CD8-positive, alpha-beta memory T cell (primary cell): Measurements from ENCODE around the gene LSM4. TPM values are rescaled to one million over a fixed set of nuclear protein-coding genes. Genes with fewer than 3 reads are reported as not detected.
A peak's percentile ranks its signal among the peaks of the same experiment; 100 is the strongest.
"Not testable (repeated sequence)": the region's sequence is repeated elsewhere in the genome, so short reads cannot be mapped to it uniquely, and the experiment has no call there.

Experiments used
- CTCF ChIA-PET: fragments of 350-600 bp; sonication (Branson Sonifier 250); formaldehyde crosslinking; loops from one replicate; lab custom pipeline; 2021; ENCODE audit warnings: antibody characterized with exemption; lab: Charles Lee
- POLR2A ChIA-PET: fragments of 350-600 bp; sonication (Branson Sonifier 250); formaldehyde crosslinking; loops from one replicate; lab custom pipeline; 2021; ENCODE audit warnings: antibody characterized with exemption; lab: Charles Lee
- DNase-seq, 5 donors: peaks; one replicate each; pipeline versions ENCODE4 v3.0.0 to v3.0.0-alpha.2; 2020 to 2022; ENCODE audit warnings: mixed read lengths in 1 of 5
- H3K27ac ChIP-seq: one replicate; pipeline ENCODE4 v1.7.0; 2013; ENCODE audit warnings: low read depth, mild to moderate bottlenecking, low read length, moderate library complexity
- H3K27me3 ChIP-seq: 2 replicates; pipeline ENCODE4 v1.7.0; 2013; ENCODE audit warnings: low read length, mild to moderate bottlenecking; ENCODE audit not compliant: insufficient read depth, poor library complexity, severe bottlenecking
- H3K36me3 ChIP-seq: 2 replicates; pipeline ENCODE4 v1.7.0; 2013; ENCODE audit warnings: mild to moderate bottlenecking, low read length, moderate library complexity; ENCODE audit not compliant: insufficient read depth
- H3K4me1 ChIP-seq: 2 replicates; pipeline ENCODE4 v1.7.0; 2013; ENCODE audit warnings: mild to moderate bottlenecking, low read length, moderate library complexity; ENCODE audit not compliant: insufficient read depth
- H3K4me3 ChIP-seq: 2 replicates; pipeline ENCODE4 v1.7.0; 2013; ENCODE audit warnings: mild to moderate bottlenecking, low read length
- H3K9me3 ChIP-seq: 2 replicates; pipeline ENCODE4 v1.7.0; 2013; ENCODE audit warnings: mild to moderate bottlenecking, low read length
- H3K27ac Mint-ChIP-seq, 8 donors: one replicate each; pipeline ENCODE4 v1.8.0; 2020 to 2021; ENCODE audit warnings: mixed read lengths in 8 of 8, mild to moderate bottlenecking in 6 of 8, inconsistent platforms in 3 of 8, moderate library complexity in 3 of 8
- H3K27me3 Mint-ChIP-seq, 2 donors: one replicate each; pipeline ENCODE4 v1.8.0; 2020 to 2021; ENCODE audit warnings: mixed read lengths in 2 of 2, mild to moderate bottlenecking in 1 of 2, moderate library complexity in 1 of 2
- H3K36me3 Mint-ChIP-seq, 3 donors: one replicate each; pipeline ENCODE4 v1.8.0; 2020 to 2021; ENCODE audit warnings: mixed read lengths in 3 of 3, inconsistent platforms in 1 of 3, mild to moderate bottlenecking in 1 of 3
- H3K4me1 Mint-ChIP-seq, 3 donors: one replicate each; pipeline ENCODE4 v1.8.0; 2020 to 2021; ENCODE audit warnings: mixed read lengths in 3 of 3, inconsistent platforms in 1 of 3, mild to moderate bottlenecking in 1 of 3
- H3K4me3 Mint-ChIP-seq, 7 donors: one replicate each; pipeline ENCODE4 v1.8.0; 2020 to 2021; ENCODE audit warnings: mixed read lengths in 7 of 7, mild to moderate bottlenecking in 6 of 7, moderate library complexity in 4 of 7, inconsistent platforms in 2 of 7
- H3K9me3 Mint-ChIP-seq, 5 donors: one replicate each; pipeline ENCODE4 v1.8.0; 2020 to 2022; ENCODE audit warnings: mixed read lengths in 5 of 5, mild to moderate bottlenecking in 3 of 5, moderate library complexity in 2 of 5, inconsistent platforms in 1 of 5
- polyA plus RNA-seq: library from polyadenylated mRNA; unstranded; fragments of 300-500 nt; fragmentation: Illumina TruSeq; gene quantifications from one replicate; pipeline ENCODE4 v1.2.3, GENCODE V29; 2021
- total RNA-seq, 2 experiments: library from RNA; stranded (reverse); gene quantifications; one replicate each; pipeline ENCODE4 v1.2.3, GENCODE V29; 2021

The LSM4 gene
- total and polyA plus RNA-seq, 3 experiments from 2014 or later: 154 to 373 (median 351) TPM

DNA sequence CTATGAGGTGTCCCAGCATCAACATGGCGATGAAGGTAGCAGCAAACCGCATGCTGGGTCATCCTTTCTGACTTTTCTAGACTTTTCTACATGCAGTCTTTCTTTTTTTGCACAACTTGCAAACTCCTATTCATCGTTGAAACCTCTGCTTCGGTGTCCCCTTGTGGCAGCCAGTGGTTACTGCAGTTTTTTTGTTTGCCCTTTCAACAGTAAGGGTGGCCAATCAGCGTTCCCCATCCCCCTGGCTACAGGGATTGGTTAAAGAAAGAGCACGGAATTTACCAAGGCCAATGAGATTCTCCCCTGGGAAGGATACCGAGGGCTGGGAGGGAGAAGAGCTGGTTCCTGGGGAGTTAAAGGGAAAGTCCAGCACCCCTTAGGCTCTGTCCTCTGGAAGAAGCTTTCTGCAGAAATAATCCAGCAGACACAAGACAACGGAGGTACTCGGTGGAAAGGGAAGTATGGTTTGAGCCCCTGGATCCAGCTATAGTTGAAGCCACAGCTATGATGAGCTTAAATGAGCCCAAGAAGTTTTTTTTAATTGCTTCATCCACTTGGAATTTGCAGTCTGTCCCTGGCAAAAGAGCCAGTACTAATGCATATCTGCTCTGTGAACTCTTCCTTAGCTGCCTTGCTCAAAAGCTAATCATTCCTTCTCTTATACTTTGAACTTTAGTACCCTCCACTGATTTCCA lies 5.6 kb upstream of the LSM4 start:
- CTCF ChIA-PET: interaction anchor here (0.8 to 18.4 kb wide), 22 partner anchors 8 to 218 kb away, joined by 3 to 436 read pairs (median 4); partner anchors contain the start of genes IQCN, JUND, RAB3A and SSBP4
- POLR2A ChIA-PET: interaction anchor here (0.6 to 7.4 kb wide), 6 partner anchors 20 to 381 kb away, joined by 3 to 118 read pairs (median 6); partner anchors contain the start of gene JUND
- peak; percentile 73 to 92 (median 86) for DNase-seq
- peak overlapping the region in 7 of 8 donors; percentile 6 to 61 (median 42) for H3K27ac Mint-ChIP-seq
- no peaks in the 10 kb centered on the region for H3K27me3 ChIP-seq
- H3K9me3 ChIP-seq: no peaks in the 10 kb centered on the region
- peak overlapping the region; percentile 50 for H3K4me3 ChIP-seq
- H3K27ac ChIP-seq: peak overlapping the region; percentile 1
- H3K27me3 Mint-ChIP-seq: peaks cover 0 to 3% of the 10 kb centered on the region in 2 donors
- H3K4me1 ChIP-seq: peaks cover 16% of the 10 kb centered on the region
- peak overlapping the region; percentile 60 to 79 (median 69) for H3K4me3 Mint-ChIP-seq
- no peaks in the 10 kb centered on the region for H3K36me3 Mint-ChIP-seq
- H3K4me1 Mint-ChIP-seq: peaks cover 15 to 19% (median 16%) of the 10 kb centered on the region in 3 donors
- H3K9me3 Mint-ChIP-seq: no peaks in the 10 kb centered on the region
- no peaks in the 10 kb centered on the region for H3K36me3 ChIP-seq

DNA sequence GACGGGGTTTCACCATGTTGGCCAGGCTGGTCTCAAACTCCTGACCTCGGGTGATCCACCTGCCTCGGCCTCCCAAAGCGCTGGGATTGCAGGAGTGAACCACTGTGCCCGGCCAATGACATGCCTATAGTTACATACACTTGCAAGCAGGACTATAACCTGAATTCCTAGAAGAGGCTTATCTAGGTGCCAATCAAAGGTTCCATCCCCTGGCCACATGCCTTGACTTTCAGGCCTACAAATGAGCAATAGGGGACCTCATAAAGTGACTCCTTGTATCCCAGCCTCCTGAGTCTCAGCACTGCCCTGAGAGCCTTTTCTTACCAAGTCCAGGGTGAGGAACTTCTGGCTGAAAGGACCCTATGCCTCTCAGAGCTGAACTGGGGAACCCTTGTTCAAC lies 3.9 kb upstream of the LSM4 start:
- DNase-seq: no peak
- no peak overlapping the region for H3K4me3 ChIP-seq
- ChIA-PET CTCF (interaction anchor here (1.0 to 18.4 kb wide), 4 partner anchors 51 to 135 kb away, joined by 3 to 436 read pairs (median 10); partner anchors contain the start of genes IQCN and JUND), POLR2A (interaction anchor here (7.4 kb wide), 1 partner anchor 47 kb away, joined by 118 read pairs; the partner anchor contains the start of gene JUND)
- H3K4me1 Mint-ChIP-seq: peaks cover 28 to 34% (median 29%) of the 10 kb centered on the region in 3 donors
- no peaks in the 10 kb centered on the region for H3K36me3 ChIP-seq
- peak overlapping the region in 1 of 8 donors; percentile 9 for H3K27ac Mint-ChIP-seq
- H3K36me3 Mint-ChIP-seq: no peaks in the 10 kb centered on the region
- H3K27me3 Mint-ChIP-seq: peaks cover 0 to 3% of the 10 kb centered on the region in 2 donors
- H3K9me3 Mint-ChIP-seq: no peaks in the 10 kb centered on the region
- H3K27ac ChIP-seq: no peak overlapping the region
- H3K9me3 ChIP-seq: no peaks in the 10 kb centered on the region
- peaks cover 28% of the 10 kb centered on the region for H3K4me1 ChIP-seq
- no peaks in the 10 kb centered on the region for H3K27me3 ChIP-seq
- no peak overlapping the region for H3K4me3 Mint-ChIP-seq

DNA sequence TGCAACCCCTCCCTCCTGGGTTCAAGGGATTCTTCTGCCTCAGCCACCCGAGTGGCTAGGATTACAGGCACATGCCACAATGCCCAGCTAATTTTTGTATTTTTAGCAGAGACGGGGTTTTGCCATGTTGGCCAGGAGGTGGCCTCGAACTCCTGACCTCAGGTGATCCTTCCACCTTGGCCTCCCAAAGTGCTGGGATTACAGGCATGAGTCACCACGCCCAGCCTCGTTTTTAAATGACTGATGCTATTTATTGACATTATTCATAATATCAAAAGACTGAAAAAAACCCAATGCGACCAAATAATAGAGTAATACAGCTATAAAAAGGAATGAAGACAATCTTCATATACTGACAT lies 1.5 kb upstream of the LSM4 start:
- peaks cover 52% of the 10 kb centered on the region for H3K4me1 ChIP-seq
- Mint-ChIP-seq H3K27ac (peak overlapping the region in 5 of 8 donors; percentile 57 to 98 (median 97)), H3K4me1 (peaks cover 42 to 56% (median 52%) of the 10 kb centered on the region in 3 donors), H3K4me3 (peak overlapping the region in 1 of 7 donors; percentile 88)
- ChIA-PET CTCF (interaction anchor here (2.0 to 18.4 kb wide), 2 partner anchors 8 to 48 kb away, joined by 9 to 436 read pairs; partner anchors contain the start of genes IQCN and JUND), POLR2A (interaction anchor here (0.7 to 7.4 kb wide), 2 partner anchors 45 to 122 kb away, joined by 3 to 118 read pairs; partner anchors contain the start of gene JUND)
- H3K9me3 Mint-ChIP-seq, H3K9me3 ChIP-seq, H3K27me3 ChIP-seq, H3K36me3 ChIP-seq, H3K27me3 Mint-ChIP-seq, H3K36me3 Mint-ChIP-seq, DNase-seq, H3K27ac ChIP-seq, H3K4me3 ChIP-seq: not testable (repeated sequence)

DNA sequence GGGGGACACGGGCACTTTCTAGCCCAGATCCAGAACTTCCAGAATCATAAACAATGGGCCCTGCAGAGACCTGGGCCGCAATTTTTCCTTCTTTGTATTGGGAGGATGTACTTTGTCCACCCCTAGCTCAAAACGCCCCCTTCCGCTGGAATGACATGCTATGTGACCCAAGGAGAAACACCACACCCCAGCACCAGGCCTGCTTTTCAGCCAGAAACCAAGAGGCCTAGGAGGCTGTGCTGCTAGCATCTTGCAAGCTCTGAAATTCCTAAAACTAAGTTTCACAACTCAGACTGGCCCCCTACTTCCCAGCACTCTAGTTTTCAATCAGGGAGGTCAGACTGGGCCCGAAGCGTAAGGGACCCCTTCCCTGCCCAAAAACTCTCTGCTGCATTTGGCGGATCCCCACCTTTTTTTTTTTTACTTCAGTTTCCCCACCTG lies 538 bp downstream of the LSM4 start:
- Histone ChIP-seq H3K4me1 (peaks cover 60% of the 10 kb centered on the region), H3K9me3 (no peaks in the 10 kb centered on the region), H3K4me3 (peak overlapping the region; percentile 88), H3K27ac (peak overlapping the region; percentile 91), H3K36me3 (no peaks in the 10 kb centered on the region), H3K27me3 (no peaks in the 10 kb centered on the region)
- Mint-ChIP-seq H3K4me3 (peak overlapping the region; percentile 78 to 91 (median 83)), H3K4me1 (peaks cover 50 to 64% (median 59%) of the 10 kb centered on the region in 3 donors), H3K27ac (peak overlapping the region; percentile 85 to 98 (median 95)), H3K27me3 (no peaks in the 10 kb centered on the region), H3K9me3 (no peaks in the 10 kb centered on the region), H3K36me3 (no peaks in the 10 kb centered on the region)
- ChIA-PET CTCF (interaction anchor here (0.6 to 13.4 kb wide), 14 partner anchors 12 to 192 kb away, joined by 3 to 299 read pairs (median 4); partner anchors contain the start of genes IQCN and JUND), POLR2A (interaction anchor here (0.7 to 3.7 kb wide), 7 partner anchors 9 to 89 kb away, joined by 3 to 240 read pairs (median 6); partner anchors contain the start of gene JUND)
- peak in 1 of 5 donors; percentile 27 for DNase-seq

DNA sequence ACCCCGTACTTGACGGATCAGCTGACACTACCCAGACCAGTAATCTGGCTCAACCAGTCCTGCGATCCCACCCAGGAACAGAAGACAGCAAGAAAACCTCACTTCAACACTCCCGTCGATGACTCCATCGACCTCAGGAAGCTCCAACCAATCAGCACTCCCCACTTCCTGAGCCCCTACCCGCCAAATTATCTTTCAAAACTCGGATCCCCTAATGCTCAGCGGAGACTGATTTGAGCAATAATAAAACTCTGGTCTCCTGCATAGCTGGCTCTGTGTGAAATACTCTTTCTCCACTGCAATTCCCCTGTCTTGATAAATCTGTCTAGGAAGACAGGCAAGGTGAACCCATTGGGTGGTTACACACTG lies 1.2 kb downstream of the LSM4 start:
- Histone ChIP-seq H3K9me3 (no peaks in the 10 kb centered on the region), H3K4me1 (peaks cover 60% of the 10 kb centered on the region), H3K4me3 (peak overlapping the region; percentile 88), H3K27me3 (no peaks in the 10 kb centered on the region), H3K36me3 (no peaks in the 10 kb centered on the region), H3K27ac (peak overlapping the region; percentile 91)
- Mint-ChIP-seq H3K9me3 (no peaks in the 10 kb centered on the region), H3K4me3 (peak overlapping the region; percentile 78 to 91 (median 83)), H3K36me3 (no peaks in the 10 kb centered on the region), H3K4me1 (peaks cover 50 to 64% (median 59%) of the 10 kb centered on the region in 3 donors), H3K27ac (peak overlapping the region; percentile 85 to 98 (median 95)), H3K27me3 (no peaks in the 10 kb centered on the region)
- DNase-seq: peak in 1 of 5 donors; percentile 30
- CTCF ChIA-PET: interaction anchor here (1.4 to 13.4 kb wide), 9 partner anchors 11 to 69 kb away, joined by 3 to 299 read pairs (median 5); partner anchors contain the start of genes IQCN and JUND
- POLR2A ChIA-PET: interaction anchor here (1.0 to 3.7 kb wide), 6 partner anchors 9 to 42 kb away, joined by 4 to 240 read pairs (median 18); partner anchors contain the start of gene JUND

DNA sequence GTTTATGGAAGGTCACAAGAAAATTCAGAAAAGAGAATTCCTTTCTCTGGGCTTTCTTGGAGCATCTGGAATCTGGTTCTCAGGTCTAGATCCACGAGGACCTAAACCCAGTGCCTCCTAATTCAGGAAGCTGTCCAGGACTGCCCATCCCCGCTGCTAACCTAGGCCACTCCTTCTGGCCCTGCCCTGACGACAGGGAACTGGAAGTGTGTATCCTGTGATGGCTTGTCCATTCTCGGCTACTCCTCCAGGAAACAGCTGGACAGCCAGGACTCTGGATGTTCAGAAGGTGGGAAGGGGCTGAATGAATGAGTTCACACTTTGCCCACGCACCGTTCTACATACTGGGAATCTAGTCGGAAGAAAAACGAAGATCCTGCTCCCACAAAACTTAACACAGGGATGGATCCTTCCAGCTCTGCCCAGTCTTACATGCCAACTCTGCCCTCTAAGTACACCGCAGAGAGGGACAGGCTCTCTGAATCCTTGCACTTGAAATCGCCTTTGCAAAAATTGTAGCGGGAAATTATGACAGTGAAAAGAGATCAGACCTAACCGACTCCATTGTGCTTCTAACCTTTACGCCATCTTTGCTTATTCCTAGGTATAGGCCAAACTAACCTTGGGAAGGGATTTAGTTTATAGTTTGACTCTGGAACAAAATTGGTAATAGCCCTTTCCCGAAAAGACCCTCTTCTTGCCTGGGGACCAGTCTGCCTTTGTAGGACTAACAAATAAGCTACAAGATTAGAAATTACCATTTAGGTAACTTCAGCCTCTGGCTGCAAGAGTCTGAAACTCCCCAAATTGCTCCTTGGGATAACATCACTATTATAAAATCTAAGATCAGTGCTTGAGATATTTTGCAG lies 1.8 kb downstream of the LSM4 start:
- Mint-ChIP-seq H3K9me3 (no peaks in the 10 kb centered on the region), H3K27ac (peak overlapping the region; percentile 85 to 98 (median 95)), H3K4me3 (peak overlapping the region; percentile 78 to 91 (median 83)), H3K27me3 (no peaks in the 10 kb centered on the region), H3K36me3 (no peaks in the 10 kb centered on the region), H3K4me1 (peaks cover 51 to 66% (median 59%) of the 10 kb centered on the region in 3 donors)
- Histone ChIP-seq H3K4me3 (peak overlapping the region; percentile 88), H3K4me1 (peaks cover 60% of the 10 kb centered on the region), H3K36me3 (no peaks in the 10 kb centered on the region), H3K9me3 (no peaks in the 10 kb centered on the region), H3K27me3 (no peaks in the 10 kb centered on the region), H3K27ac (peak overlapping the region; percentile 91)
- POLR2A ChIA-PET: interaction anchor here (1.2 to 3.7 kb wide), 5 partner anchors 14 to 41 kb away, joined by 4 to 240 read pairs (median 29); partner anchors contain the start of gene JUND
- no peak for DNase-seq
- CTCF ChIA-PET: interaction anchor here (1.2 to 13.4 kb wide), 7 partner anchors 8 to 69 kb away, joined by 3 to 299 read pairs (median 5); partner anchors contain the start of genes IQCN and JUND

DNA sequence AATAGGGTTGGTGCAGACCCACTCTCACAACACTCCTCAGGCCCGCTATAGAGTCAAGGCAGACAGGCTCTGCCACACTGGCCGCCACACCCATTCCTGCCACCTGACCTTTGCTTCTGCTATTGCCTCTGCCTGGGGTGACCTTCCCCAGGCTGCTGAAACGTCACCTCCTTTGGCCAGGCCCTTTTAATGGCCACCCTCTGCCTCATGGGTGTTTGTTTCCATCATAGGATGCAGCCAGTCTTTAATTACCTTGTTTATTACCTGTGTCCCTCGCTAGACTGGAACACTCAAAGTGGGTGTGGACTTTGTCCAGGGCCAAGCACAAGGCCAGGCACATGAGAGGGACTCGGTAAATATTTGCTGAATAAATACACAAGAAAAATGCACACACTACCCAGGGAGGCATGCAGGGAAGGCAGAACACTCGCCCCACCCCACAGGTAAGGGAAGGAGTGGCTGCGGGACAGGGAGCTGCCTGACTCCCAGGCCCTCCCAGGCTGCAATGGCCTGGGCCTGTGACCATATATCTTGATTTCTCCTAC lies 3.2 kb downstream of the LSM4 start:
- CTCF ChIA-PET: interaction anchor here (0.8 to 13.4 kb wide), 3 partner anchors 9 to 42 kb away, joined by 3 to 299 read pairs (median 5); partner anchors contain the start of genes IQCN and JUND
- H3K36me3 Mint-ChIP-seq: peaks cover 0 to 11% (median 2%) of the 10 kb centered on the region in 3 donors
- no peaks in the 10 kb centered on the region for H3K27me3 Mint-ChIP-seq
- Histone ChIP-seq H3K27me3 (no peaks in the 10 kb centered on the region), H3K36me3 (no peaks in the 10 kb centered on the region), H3K4me1 (peaks cover 60% of the 10 kb centered on the region), H3K27ac (no peak overlapping the region), H3K9me3 (no peaks in the 10 kb centered on the region), H3K4me3 (no peak overlapping the region)
- peak overlapping the region; percentile 66 to 96 (median 90) for H3K27ac Mint-ChIP-seq
- H3K9me3 Mint-ChIP-seq: no peaks in the 10 kb centered on the region
- H3K4me1 Mint-ChIP-seq: peaks cover 51 to 69% (median 59%) of the 10 kb centered on the region in 3 donors
- no peak for DNase-seq
- H3K4me3 Mint-ChIP-seq: peak overlapping the region in 6 of 7 donors; percentile 39 to 88 (median 68)
- POLR2A ChIA-PET: interaction anchor here (0.8 to 3.7 kb wide), 3 partner anchors 15 to 39 kb away, joined by 4 to 240 read pairs (median 8); partner anchors contain the start of gene JUND
